HG03457 (cell line): ENCODE data around the gene NCBP2.
A peak's percentile ranks its signal among the peaks of the same experiment; 100 is the strongest.
"Not testable (repeated sequence)": the region's sequence is repeated elsewhere in the genome, so short reads cannot be mapped to it uniquely, and the experiment has no call there.

Experiments used
- ATAC-seq: cut with Tn5 transposase; IDR thresholded peaks from one replicate; pipeline ENCODE4 v1.9.1; 2021; ENCODE audit warnings: moderate number of reproducible peaks; ENCODE audit not compliant: unreplicated experiment

NCBP2 gene

GRCh38 chr3:196968233-196969133 is 26.2 kb upstream of the NCBP2 start, which contains the start of gene PIGZ:
TSS of gene PIGZ (minus strand) at chr3:196968833. CDS start at chr3:196952031, 16,802 bp downstream.
- ATAC-seq: no peak

GRCh38 chr3:196967412-196968232 is 25.3 kb upstream of the NCBP2 start:
- ATAC-seq: no peak

GRCh38 chr3:196966526-196967401 is 24.4 kb upstream of the NCBP2 start:
- no peak for ATAC-seq

GRCh38 chr3:196965804-196966173 is 23.5 kb upstream of the NCBP2 start:
- no peak for ATAC-seq

- no peak for ATAC-seq
Measured at GRCh38 chr3:196965112-196965803, 22.9 kb upstream of the NCBP2 start.

GRCh38 chr3:196963631-196963953 is 21.3 kb upstream of the NCBP2 start:
- no peak for ATAC-seq

- ATAC-seq: no peak
Measured at GRCh38 chr3:196962930-196963630, 20.8 kb upstream of the NCBP2 start.

GRCh38 chr3:196962108-196962929 is 20.0 kb upstream of the NCBP2 start:
- no peak for ATAC-seq

GRCh38 chr3:196954832-196955231 is 12.5 kb upstream of the NCBP2 start:
- no peak for ATAC-seq

GRCh38 chr3:196951371-196951770 is 9.0 kb upstream of the NCBP2 start:
- no peak for ATAC-seq

GRCh38 chr3:196949750-196950149 is 7.4 kb upstream of the NCBP2 start:
- no peak for ATAC-seq

- no peak for ATAC-seq
Measured at GRCh38 chr3:196949285-196949619, 6.9 kb upstream of the NCBP2 start.

GRCh38 chr3:196948442-196949284 is 6.3 kb upstream of the NCBP2 start:
- ATAC-seq: no peak

GRCh38 chr3:196947860-196948441 is 5.6 kb upstream of the NCBP2 start:
- ATAC-seq: no peak

GRCh38 chr3:196947136-196947859 is 5.0 kb upstream of the NCBP2 start:
- no peak for ATAC-seq

GRCh38 chr3:196944037-196944790 is 1.9 kb upstream of the NCBP2 start:
- ATAC-seq: not testable (repeated sequence)

GRCh38 chr3:196942915-196943277 is 568 bp upstream of the NCBP2 start:
- peak; percentile 6 for ATAC-seq
